ENCODE measurements around the gene U2AF2. TPM values are rescaled to one million over a fixed set of nuclear protein-coding genes. Genes with fewer than 3 reads are reported as not detected.

U2AF2 gene
- total RNA-seq, 4 donors from 2014 or later, result 115 to 242 (median 141) TPM

DNA sequence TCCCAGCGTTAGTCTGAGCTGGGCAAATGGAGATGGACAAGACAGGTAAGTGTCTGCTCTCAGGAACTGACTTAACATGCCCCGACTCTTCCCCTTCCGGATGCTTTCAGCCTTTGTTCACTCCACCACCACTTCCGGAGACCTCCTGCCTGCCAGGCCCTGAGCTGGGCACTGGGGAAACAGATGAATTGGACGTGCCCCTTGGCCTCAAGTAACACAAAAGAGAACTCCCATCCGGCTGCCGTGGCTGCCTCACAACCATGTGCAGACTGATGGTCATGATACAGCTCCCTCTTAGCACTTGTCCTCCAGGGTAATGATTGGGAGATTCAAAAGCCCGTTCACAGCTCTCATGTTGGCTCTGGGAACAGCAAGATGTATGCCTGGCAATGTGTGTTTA, 37.4 kb upstream of the U2AF2 start:
- H3K9me3 ChIP-seq, result no peaks in the 10 kb centered on the region
- DNase-seq (ENCODE audit: low spot score in 2 of 2), result no peak
- H3K4me3 ChIP-seq, result no peak overlapping the region
- TF ChIP-seq, protein P1, sequence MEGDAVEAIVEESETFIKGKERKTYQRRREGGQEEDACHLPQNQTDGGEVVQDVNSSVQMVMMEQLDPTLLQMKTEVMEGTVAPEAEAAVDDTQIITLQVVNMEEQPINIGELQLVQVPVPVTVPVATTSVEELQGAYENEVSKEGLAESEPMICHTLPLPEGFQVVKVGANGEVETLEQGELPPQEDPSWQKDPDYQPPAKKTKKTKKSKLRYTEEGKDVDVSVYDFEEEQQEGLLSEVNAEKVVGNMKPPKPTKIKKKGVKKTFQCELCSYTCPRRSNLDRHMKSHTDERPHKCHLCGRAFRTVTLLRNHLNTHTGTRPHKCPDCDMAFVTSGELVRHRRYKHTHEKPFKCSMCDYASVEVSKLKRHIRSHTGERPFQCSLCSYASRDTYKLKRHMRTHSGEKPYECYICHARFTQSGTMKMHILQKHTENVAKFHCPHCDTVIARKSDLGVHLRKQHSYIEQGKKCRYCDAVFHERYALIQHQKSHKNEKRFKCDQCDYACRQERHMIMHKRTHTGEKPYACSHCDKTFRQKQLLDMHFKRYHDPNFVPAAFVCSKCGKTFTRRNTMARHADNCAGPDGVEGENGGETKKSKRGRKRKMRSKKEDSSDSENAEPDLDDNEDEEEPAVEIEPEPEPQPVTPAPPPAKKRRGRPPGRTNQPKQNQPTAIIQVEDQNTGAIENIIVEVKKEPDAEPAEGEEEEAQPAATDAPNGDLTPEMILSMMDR (IDR thresholded peaks at IDR 0.05), result no peak
- TF ChIP-seq POLR2A (IDR thresholded peaks at IDR 0.05), result no peak
- no peak for TF ChIP-seq EP300 (IDR thresholded peaks at IDR 0.05)
- no peaks in the 10 kb centered on the region for H3K27me3 ChIP-seq
- WGBS, 2 donors, result 81 to 87% methylated on average over 8 of the region's 8 CpGs
- no peak overlapping the region for H3K27ac ChIP-seq
- H3K4me1 ChIP-seq, result peaks cover 0 to 2% (median 0%) of the 10 kb centered on the region in 4 donors
- H3K36me3 ChIP-seq, result peaks cover 4 to 80% (median 6%) of the 10 kb centered on the region in 3 donors

DNA sequence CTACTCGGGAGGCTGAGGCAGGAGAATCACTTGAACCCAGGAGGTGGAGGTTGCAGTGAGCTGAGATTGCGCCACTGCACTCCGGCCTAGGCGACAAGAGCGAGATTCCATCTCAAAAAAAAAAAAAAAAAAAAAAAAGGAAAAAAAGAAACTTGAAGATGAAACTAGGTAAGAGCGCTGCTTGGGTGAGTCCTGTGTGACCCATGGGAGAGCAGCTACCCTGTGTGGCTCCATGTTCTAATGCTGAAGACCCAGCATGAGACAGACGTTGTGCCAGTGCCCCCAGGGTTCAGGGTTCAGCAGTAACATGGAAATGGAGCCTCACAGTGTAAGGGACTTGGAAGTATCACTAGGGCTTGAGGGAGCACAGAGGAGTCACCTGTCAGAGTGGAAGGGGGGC, 36.4 kb upstream of the U2AF2 start:
- no peak overlapping the region for H3K27ac ChIP-seq
- no peaks in the 10 kb centered on the region for H3K27me3 ChIP-seq
- H3K4me1 ChIP-seq, result peaks cover 0 to 4% (median 0%) of the 10 kb centered on the region in 4 donors
- H3K9me3 ChIP-seq, result no peaks in the 10 kb centered on the region
- no peak for DNase-seq (ENCODE audit: low spot score in 2 of 2)
- 81 to 89% methylated on average over 7 of the region's 7 CpGs for WGBS, 2 donors
- no peak overlapping the region for H3K4me3 ChIP-seq
- peaks cover 4 to 78% (median 6%) of the 10 kb centered on the region in 3 donors for H3K36me3 ChIP-seq
- TF ChIP-seq POLR2A (IDR thresholded peaks at IDR 0.05), result no peak
- no peak for TF ChIP-seq EP300 (IDR thresholded peaks at IDR 0.05)
- TF ChIP-seq, protein P1 (IDR thresholded peaks at IDR 0.05), result no peak

DNA sequence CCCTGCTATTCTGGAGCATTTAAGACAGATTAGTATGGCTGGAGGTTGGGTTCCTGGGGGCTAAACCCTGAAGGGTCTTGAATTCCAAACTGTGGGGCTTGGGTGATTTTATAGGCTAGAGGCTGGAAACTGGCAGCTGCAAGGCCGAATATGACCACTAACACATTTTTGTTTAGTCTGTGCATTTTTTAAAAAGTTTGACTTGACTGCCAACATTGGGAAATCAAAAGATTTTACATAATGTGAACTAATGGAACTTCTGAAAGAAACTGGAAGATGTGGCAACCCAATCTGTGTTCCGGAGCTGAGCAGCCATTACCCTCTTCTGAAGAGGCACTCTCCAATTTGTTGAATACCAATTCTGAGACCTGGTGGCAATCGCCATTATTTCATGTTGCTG, 35.5 kb upstream of the U2AF2 start:
- Histone ChIP-seq H3K27me3 (no peaks in the 10 kb centered on the region), H3K36me3 (peaks cover 4 to 69% (median 6%) of the 10 kb centered on the region in 3 donors), H3K9me3 (no peaks in the 10 kb centered on the region), H3K4me1 (peaks cover 0 to 11% (median 0%) of the 10 kb centered on the region in 4 donors), H3K4me3 (no peak overlapping the region), H3K27ac (no peak overlapping the region)
- no peak for DNase-seq (ENCODE audit: low spot score in 2 of 2)
- TF ChIP-seq, protein P1 (IDR thresholded peaks at IDR 0.05), result no peak
- TF ChIP-seq EP300 (IDR thresholded peaks at IDR 0.05) (no peak), POLR2A (IDR thresholded peaks at IDR 0.05) (no peak)
- 69 to 73% methylated on average over 3 of the region's 3 CpGs for WGBS, 2 donors

DNA sequence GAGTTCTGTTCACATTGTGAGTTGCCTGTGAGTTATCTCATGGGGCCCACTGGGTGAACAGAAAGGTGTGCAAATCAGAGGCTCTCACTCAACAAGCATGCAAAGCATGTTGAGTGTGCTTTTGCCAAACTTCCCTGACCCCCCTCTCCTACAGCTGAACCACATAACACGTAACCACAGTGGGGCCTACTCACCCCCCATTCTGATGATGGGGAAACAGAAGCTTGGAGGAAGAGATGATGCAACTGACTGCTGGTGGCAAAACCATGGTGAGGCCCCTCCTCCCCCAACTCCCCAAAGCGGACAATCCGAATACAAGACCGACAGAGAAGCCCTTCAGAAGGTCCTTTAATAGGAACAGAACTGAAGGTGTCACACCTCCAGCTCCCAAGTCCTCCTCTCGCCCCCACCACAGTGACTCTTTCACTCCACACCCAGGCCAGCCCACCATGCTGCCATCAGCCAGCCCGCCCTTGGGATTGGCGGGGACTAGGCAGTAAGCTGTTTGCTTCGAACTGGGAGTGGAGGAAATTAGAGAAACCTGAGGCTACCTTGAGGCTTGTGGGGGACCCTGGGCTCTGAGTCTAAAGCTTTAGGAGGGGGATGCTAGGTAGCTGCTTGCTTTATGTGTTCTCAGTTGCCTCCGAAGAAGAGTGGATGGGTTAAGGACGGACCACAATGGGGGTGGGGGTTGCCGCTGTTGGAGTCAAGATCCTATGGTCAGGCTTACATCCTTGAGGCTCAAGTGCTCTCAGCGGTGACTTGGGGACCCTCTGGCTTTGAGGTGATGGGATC, 34.2 kb upstream of the U2AF2 start:
- DNase-seq (ENCODE audit: low spot score in 2 of 2), result no peak

More for the DNA sequence above, 34.2 kb upstream of the U2AF2 start:
- H3K4me3 ChIP-seq, result no peak overlapping the region
- H3K9me3 ChIP-seq, result no peaks in the 10 kb centered on the region
- peaks cover 4 to 22% (median 6%) of the 10 kb centered on the region in 4 donors for H3K4me1 ChIP-seq
- no peaks in the 10 kb centered on the region for H3K27me3 ChIP-seq
- H3K27ac ChIP-seq, result no peak overlapping the region
- no peak for TF ChIP-seq POLR2A (IDR thresholded peaks at IDR 0.05)
- TF ChIP-seq EP300 (IDR thresholded peaks at IDR 0.05), result no peak
- TF ChIP-seq, protein P1 (IDR thresholded peaks at IDR 0.05), result no peak
- peaks cover 3 to 56% (median 4%) of the 10 kb centered on the region in 3 donors for H3K36me3 ChIP-seq
- WGBS, 2 donors, result 80 to 84% methylated on average over 11 to 12 of the region's 12 CpGs
